Panc1 (cell line): ENCODE measurements around the gene TUBG1. TPM values are rescaled to one million over a fixed set of nuclear protein-coding genes. Genes with fewer than 3 reads are reported as not detected.

Experiments
- ATAC-seq: fragments of 200-7000 bp; cut with Tn5 transposase; 2 replicates; pipeline ENCODE4 v1.9.1; 2020; ENCODE audit warnings: mild to moderate bottlenecking, moderate library complexity
- BruUV-seq: library from RNA; stranded (reverse); fragments of 400-500 nt; replicated peaks from 2 replicates; lab custom pipeline; 2021; lab: Mats Ljungman, UMichigan
- CTCF ChIA-PET: fragments of 300-600 bp; sonication (Branson Sonifier 250); formaldehyde crosslinking; loops from one replicate; lab custom pipeline; 2022; ENCODE audit warnings: antibody characterized with exemption; lab: Charles Lee
- POLR2A ChIA-PET: fragments of 300-600 bp; sonication (Branson Sonifier 250); formaldehyde crosslinking; loops from one replicate; lab custom pipeline; 2022; ENCODE audit warnings: antibody characterized with exemption; lab: Charles Lee
- DNase-seq: peaks from one replicate; pipeline ENCODE4 v3.0.0-alpha.2; 2010; ENCODE audit warnings: low read depth, low spot score
- H3K27ac ChIP-seq: 2 replicates; pipeline ENCODE4 v1.5.1; 2011; ENCODE audit warnings: mild to moderate bottlenecking, low read length, inconsistent platforms
- H3K27me3 ChIP-seq: fragments of 200-500 bp; sonication (Bioruptor generic); 2 replicates; pipeline ENCODE4 v1.6.0; 2014; ENCODE audit warnings: low read length, inconsistent platforms; ENCODE audit not compliant: control insufficient read depth, insufficient read depth
- H3K36me3 ChIP-seq: fragments of 200-500 bp; sonication (Bioruptor generic); 2 replicates; pipeline ENCODE4 v1.5.1; 2014; ENCODE audit warnings: inconsistent platforms, mild to moderate bottlenecking, low read length, moderate library complexity; ENCODE audit not compliant: control insufficient read depth, insufficient read depth
- H3K4me1 ChIP-seq: 2 replicates; pipeline ENCODE4 v1.5.1; 2011; ENCODE audit warnings: inconsistent platforms, mild to moderate bottlenecking, low read length, moderate library complexity; ENCODE audit not compliant: control insufficient read depth, insufficient read depth
- H3K4me3 ChIP-seq, 2 experiments: 2 replicates each; pipeline ENCODE4 v1.5.1; 2011 to 2012; ENCODE audit warnings: low read depth in 2 of 2, low read length in 2 of 2, mild to moderate bottlenecking in 2 of 2, inconsistent platforms in 1 of 2, moderate library complexity in 1 of 2
- H3K9me3 ChIP-seq: fragments of 200-500 bp; sonication (Bioruptor generic); 2 replicates; pipeline ENCODE4 v1.5.1; 2014; ENCODE audit warnings: low read depth, mild to moderate bottlenecking, inconsistent platforms, low read length, moderate library complexity; ENCODE audit not compliant: control insufficient read depth, insufficient read depth
- POLR2AphosphoS5 ChIP-seq: IDR thresholded peaks from 2 replicates; pipeline ENCODE4 v1.6.1; 2012; ENCODE audit warnings: mild to moderate bottlenecking, low read depth, low read length, moderate library complexity
- REST ChIP-seq, 2 experiments: IDR thresholded peaks; 2 replicates each; pipeline ENCODE4 v1.6.1; 2011 to 2012; ENCODE audit warnings: low read depth in 2 of 2, control low read depth in 1 of 2, low read length in 1 of 2, mild to moderate bottlenecking in 1 of 2, moderate library complexity in 1 of 2; ENCODE audit not compliant: insufficient read depth in 1 of 2
- SIN3A ChIP-seq: IDR thresholded peaks from 2 replicates; pipeline ENCODE4 v1.6.1; 2012; ENCODE audit warnings: low read depth, mild to moderate bottlenecking, low read length, moderate library complexity, borderline replicate concordance; ENCODE audit not compliant: insufficient read depth
- TCF7L2 ChIP-seq: IDR thresholded peaks from 2 replicates; pipeline ENCODE4 v1.6.1; 2011; ENCODE audit warnings: mild to moderate bottlenecking, low read depth, low read length, inconsistent platforms
- in situ Hi-C: cut with HindIII; loops from 2 replicates; pipeline ENCODE4 v1.10.0; 2016; ENCODE audit warnings: low sequenced_read_pairs, low pct_unique_long_range_greater_than_20kb
- intact Hi-C: fragments of 100-400 bp; cut with micrococcal nuclease; formaldehyde crosslinking; loops from one replicate; pipeline ENCODE4 v1.10.0; 2022; ENCODE audit not compliant: unreplicated experiment
- total RNA-seq: library from RNA; stranded (reverse); gene quantifications from one replicate; pipeline ENCODE4 v1.2.1, GENCODE V29; 2021; ENCODE audit not compliant: unreplicated experiment
- TF ChIP-seq, protein P1 (sequence below): fragments of 450-650 bp; IDR thresholded peaks from 2 replicates; pipeline ENCODE4 v1.5.1; 2017; ENCODE audit warnings: mild to moderate bottlenecking

Gene TUBG1
- total RNA-seq, 1 experiment from 2014 or later = 99.8 TPM

DNA sequence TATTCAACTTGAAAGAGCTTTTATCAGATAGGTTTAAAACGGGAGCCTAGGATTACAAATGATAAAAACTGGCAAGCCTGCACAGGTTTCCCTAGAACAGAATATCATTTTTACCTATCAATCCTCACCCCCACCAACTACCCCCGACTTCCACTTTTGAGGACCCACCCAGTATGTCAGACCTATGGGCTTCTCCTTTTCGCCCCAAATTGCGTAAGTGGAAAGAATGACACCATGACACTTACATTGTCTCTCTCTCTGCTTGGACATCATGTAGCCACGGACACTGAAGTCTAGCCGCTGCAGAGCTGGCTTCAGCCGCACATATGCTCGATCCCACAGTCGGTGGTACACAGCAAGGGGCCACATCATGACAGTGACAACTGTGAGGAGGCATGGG, 24.6 kb upstream of the TUBG1 start:
- TF ChIP-seq REST (IDR thresholded peaks at IDR 0.05; ENCODE audit: insufficient read depth in 1 of 2, low read depth in 2 of 2, low read length in 1 of 2) (no peak), TCF7L2 (no peak), SIN3A (no peak)
- TF ChIP-seq, protein P1, sequence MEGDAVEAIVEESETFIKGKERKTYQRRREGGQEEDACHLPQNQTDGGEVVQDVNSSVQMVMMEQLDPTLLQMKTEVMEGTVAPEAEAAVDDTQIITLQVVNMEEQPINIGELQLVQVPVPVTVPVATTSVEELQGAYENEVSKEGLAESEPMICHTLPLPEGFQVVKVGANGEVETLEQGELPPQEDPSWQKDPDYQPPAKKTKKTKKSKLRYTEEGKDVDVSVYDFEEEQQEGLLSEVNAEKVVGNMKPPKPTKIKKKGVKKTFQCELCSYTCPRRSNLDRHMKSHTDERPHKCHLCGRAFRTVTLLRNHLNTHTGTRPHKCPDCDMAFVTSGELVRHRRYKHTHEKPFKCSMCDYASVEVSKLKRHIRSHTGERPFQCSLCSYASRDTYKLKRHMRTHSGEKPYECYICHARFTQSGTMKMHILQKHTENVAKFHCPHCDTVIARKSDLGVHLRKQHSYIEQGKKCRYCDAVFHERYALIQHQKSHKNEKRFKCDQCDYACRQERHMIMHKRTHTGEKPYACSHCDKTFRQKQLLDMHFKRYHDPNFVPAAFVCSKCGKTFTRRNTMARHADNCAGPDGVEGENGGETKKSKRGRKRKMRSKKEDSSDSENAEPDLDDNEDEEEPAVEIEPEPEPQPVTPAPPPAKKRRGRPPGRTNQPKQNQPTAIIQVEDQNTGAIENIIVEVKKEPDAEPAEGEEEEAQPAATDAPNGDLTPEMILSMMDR = no peak
- H3K27me3 ChIP-seq = no peaks in the 10 kb centered on the region
- ChIA-PET CTCF (no interaction called here), POLR2A (no interaction called here)
- ATAC-seq (no peak), DNase-seq (no peak)
- no peaks in the 10 kb centered on the region for H3K4me1 ChIP-seq
- H3K36me3 ChIP-seq = peaks cover 7% of the 10 kb centered on the region
- H3K4me3 ChIP-seq = no peak overlapping the region
- no peak overlapping the region for H3K27ac ChIP-seq
- BruUV-seq = no TSS peak
- H3K9me3 ChIP-seq = no peaks in the 10 kb centered on the region
- intact Hi-C loops = no loop called here
- in situ Hi-C loops = no loop called here

DNA sequence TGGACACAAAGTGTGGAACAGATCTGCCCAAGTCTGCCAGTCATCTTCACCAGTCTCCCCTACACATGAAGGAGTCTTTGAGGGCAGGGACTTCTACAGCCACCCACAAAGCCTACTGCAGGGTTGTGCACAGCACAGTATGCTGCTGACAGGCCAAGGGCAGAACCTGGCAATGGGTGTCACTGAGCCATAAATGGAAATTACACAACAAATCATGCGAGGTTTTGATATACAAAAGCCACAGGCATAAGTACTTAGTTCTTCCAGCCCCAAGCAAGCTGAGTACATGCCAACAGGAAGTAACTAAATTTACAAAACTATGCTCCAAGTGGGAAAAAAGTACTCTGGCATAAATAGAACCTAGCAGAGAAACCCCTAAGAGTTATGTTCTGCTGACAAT, 24.1 kb upstream of the TUBG1 start:
- in situ Hi-C loops (no loop called here), intact Hi-C loops (no loop called here)
- TF ChIP-seq SIN3A = no peak
- no peak for TF ChIP-seq POLR2AphosphoS5
- TF ChIP-seq TCF7L2 = no peak
- TF ChIP-seq REST (IDR thresholded peaks at IDR 0.05; ENCODE audit: insufficient read depth in 1 of 2, low read depth in 2 of 2, low read length in 1 of 2) = no peak
- TF ChIP-seq, protein P1 = no peak
- DNase-seq (no peak), ATAC-seq (no peak)
- H3K27ac ChIP-seq = no peak overlapping the region
- CTCF ChIA-PET = no interaction called here
- no peaks in the 10 kb centered on the region for H3K9me3 ChIP-seq
- BruUV-seq = no TSS peak
- POLR2A ChIA-PET = no interaction called here
- no peaks in the 10 kb centered on the region for H3K4me1 ChIP-seq
- peaks cover 7% of the 10 kb centered on the region for H3K36me3 ChIP-seq
- no peaks in the 10 kb centered on the region for H3K27me3 ChIP-seq
- H3K4me3 ChIP-seq = no peak overlapping the region
